Thyroid gland (tissue), 4 donors: ENCODE measurements around the gene UMODL1.

Experiments
- CTCF ChIP-seq, 6 experiments: fragments of 200-600 bp in 3 of 6; fragments of 450-650 bp in 3 of 6; sonication (generic) in 3 of 6; IDR thresholded peaks; one replicate each; pipeline ENCODE4 v1.5.1; 2016 to 2019; ENCODE audit warnings: antibody characterized with exemption in 6 of 6, mild to moderate bottlenecking in 2 of 6, inconsistent platforms in 1 of 6, moderate library complexity in 1 of 6
- POLR2A ChIP-seq, 2 donors: fragments of 450-650 bp; IDR thresholded peaks; one replicate each; pipeline ENCODE4 v1.6.1; 2017; ENCODE audit warnings: antibody characterized with exemption in 2 of 2, mild to moderate bottlenecking in 2 of 2, moderate library complexity in 1 of 2

DNA sequence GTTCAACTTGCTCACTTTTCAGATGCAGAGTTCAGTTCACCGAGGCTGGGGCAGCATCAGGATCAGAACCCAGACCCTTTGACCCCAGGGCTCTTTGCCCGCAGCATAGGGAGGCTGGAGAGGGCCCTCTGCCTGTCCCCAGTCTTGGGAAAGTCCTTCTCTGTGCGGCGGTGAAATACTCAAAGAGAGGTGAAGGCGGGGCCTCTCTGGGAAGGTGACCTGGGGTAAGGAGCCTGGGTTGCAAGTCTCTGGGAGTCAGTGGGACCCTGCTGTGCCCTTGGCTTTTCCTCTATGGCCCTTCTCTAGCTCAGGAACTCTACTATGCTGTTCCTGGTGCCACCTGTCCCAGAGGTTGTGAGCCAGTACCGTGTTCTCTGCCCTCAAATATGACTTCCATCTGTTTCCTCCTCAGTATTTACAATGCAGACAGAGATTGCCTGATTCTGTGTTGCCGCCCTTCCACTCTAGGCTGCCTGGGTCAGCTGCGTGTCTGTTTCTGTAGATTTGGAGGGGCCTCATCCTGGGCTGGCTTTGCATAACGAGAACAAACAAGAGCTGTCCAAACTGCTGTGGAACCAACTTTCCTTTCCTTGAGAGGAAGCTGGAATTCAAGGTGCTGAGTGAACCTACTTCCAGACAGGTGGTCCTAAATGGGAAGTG, 42.2 kb upstream of the UMODL1 start:
- TF ChIP-seq CTCF (IDR thresholded peaks at IDR 0.05) (no peak), POLR2A (IDR thresholded peaks at IDR 0.05) (no peak)
